ENCODE data around the gene UBE2Z. TPM values are rescaled to one million over a fixed set of nuclear protein-coding genes. Genes with fewer than 3 reads are reported as not detected.
"Not testable (repeated sequence)": the region's sequence is repeated elsewhere in the genome, so short reads cannot be mapped to it uniquely, and the experiment has no call there.

The UBE2Z gene
- total and polyA plus RNA-seq, 2 donors (not counting 3 experiments of a cell fraction or from before 2014, with no cell fraction given) = 104 to 117 TPM

- H3K36me3 ChIP-seq (ENCODE audit: control insufficient read depth in 2 of 2, extremely low read depth in 1 of 2, insufficient read depth in 2 of 2, low read length in 2 of 2); H3K4me2 ChIP-seq (ENCODE audit: insufficient read depth, low read length); BruUV-seq (replicated peaks); dilution Hi-C loops (cut with MboI; ENCODE audit: extremely low pct_ligation_motif_present, low sequenced_read_pairs); H3K27ac ChIP-seq (ENCODE audit: insufficient read depth, low read depth, low read length); H2AFZ ChIP-seq (ENCODE audit: low read depth, low read length); H3K79me2 ChIP-seq (ENCODE audit: control insufficient read depth, insufficient read depth, low read length); POLR2A ChIA-PET; intact Hi-C loops (cut with micrococcal nuclease); H3K9me3 ChIP-seq (replicated peaks; ENCODE audit: control insufficient read depth, insufficient read depth, low read length); H4K20me1 ChIP-seq (replicated peaks; ENCODE audit: control insufficient read depth, extremely low read depth, insufficient read depth, low read length); H3K27me3 ChIP-seq (ENCODE audit: control insufficient read depth in 2 of 2, insufficient read depth in 2 of 2, low read length in 2 of 2); H3K9me1 ChIP-seq (replicated peaks; ENCODE audit: control insufficient read depth, extremely low read depth, insufficient read depth, low read length); DNase-seq (ENCODE audit: low read depth, low spot score); H3K4me3 ChIP-seq (replicated peaks in 1 of 3; ENCODE audit: insufficient read depth in 1 of 3, low read depth in 1 of 3, low read length in 3 of 3); FAIRE-seq; H3K9ac ChIP-seq (replicated peaks; ENCODE audit: extremely low read depth, insufficient read depth, low read length): not testable (repeated sequence)
- H3K4me1 ChIP-seq (ENCODE audit: control insufficient read depth, extremely low read depth, insufficient read depth, low read length) = peaks cover 18% of the 10 kb centered on the region
- CTCF ChIA-PET = interaction anchor here (0.7 to 20.8 kb wide), 6 partner anchors 12 to 236 kb away, joined by 3 to 1186 read pairs (median 5); partner anchors contain the start of gene TTLL6
Observed at GRCh38 chr17:48872409-48872808, 35.8 kb upstream of the UBE2Z start.

- intact Hi-C loops (cut with micrococcal nuclease) (no loop called here), dilution Hi-C loops (cut with MboI; ENCODE audit: extremely low pct_ligation_motif_present, low sequenced_read_pairs) (no loop called here)
- no peaks in the 10 kb centered on the region for H3K9me1 ChIP-seq (replicated peaks; ENCODE audit: control insufficient read depth, extremely low read depth, insufficient read depth, low read length)
- BruUV-seq (replicated peaks) = no TSS peak
- no peak overlapping the region for H3K4me2 ChIP-seq (ENCODE audit: insufficient read depth, low read length)
- no peak overlapping the region for H3K9ac ChIP-seq (replicated peaks; ENCODE audit: extremely low read depth, insufficient read depth, low read length)
- FAIRE-seq = peak; percentile 58
- no peaks in the 10 kb centered on the region for H3K36me3 ChIP-seq (ENCODE audit: control insufficient read depth in 2 of 2, extremely low read depth in 1 of 2, insufficient read depth in 2 of 2, low read length in 2 of 2)
- peak; percentile 19 for DNase-seq (ENCODE audit: low read depth, low spot score)
- H3K27me3 ChIP-seq (ENCODE audit: control insufficient read depth in 2 of 2, insufficient read depth in 2 of 2, low read length in 2 of 2) = no peaks in the 10 kb centered on the region
- no peaks in the 10 kb centered on the region for H3K79me2 ChIP-seq (ENCODE audit: control insufficient read depth, insufficient read depth, low read length)
- TF ChIP-seq MYC (IDR thresholded peaks at IDR 0.05; ENCODE audit: low read depth, low read length) (no peak), EZH2 (IDR thresholded peaks at IDR 0.05; ENCODE audit: borderline replicate concordance, low read depth, low read length, severe bottlenecking) (no peak), CTCF (IDR thresholded peaks at IDR 0.05; ENCODE audit: extremely low read depth in 1 of 2, insufficient read depth in 1 of 2, low read depth in 1 of 2, low read length in 2 of 2) (no peak), GATA2 (IDR thresholded peaks at IDR 0.05; ENCODE audit: insufficient read depth, insufficient read length, low read depth, low read length) (no peak), POLR2AphosphoS5 (IDR thresholded peaks at IDR 0.05; ENCODE audit: insufficient read depth, low read depth, low read length) (no peak), FOS (IDR thresholded peaks at IDR 0.05; ENCODE audit: borderline replicate concordance, insufficient read depth, low read length) (no peak), POLR2A (IDR thresholded peaks at IDR 0.05; ENCODE audit: low read depth, low read length) (no peak), JUN (IDR thresholded peaks at IDR 0.05; ENCODE audit: borderline replicate concordance, insufficient read depth, insufficient read length, low read depth) (no peak), MAX (IDR thresholded peaks at IDR 0.05; ENCODE audit: insufficient read depth, insufficient read length) (no peak)
- ChIA-PET POLR2A (no interaction called here), CTCF (interaction anchor here (1.1 to 20.8 kb wide), 8 partner anchors 11 to 237 kb away, joined by 3 to 1186 read pairs (median 6); partner anchors contain the start of gene TTLL6)
- H4K20me1 ChIP-seq (replicated peaks; ENCODE audit: control insufficient read depth, extremely low read depth, insufficient read depth, low read length) = no peaks in the 10 kb centered on the region
- H3K9me3 ChIP-seq (replicated peaks; ENCODE audit: control insufficient read depth, insufficient read depth, low read length) = no peaks in the 10 kb centered on the region
- H3K4me1 ChIP-seq (ENCODE audit: control insufficient read depth, extremely low read depth, insufficient read depth, low read length) = peaks cover 18% of the 10 kb centered on the region
- H3K4me3 ChIP-seq (replicated peaks in 1 of 3; ENCODE audit: insufficient read depth in 1 of 3, low read depth in 1 of 3, low read length in 3 of 3) = no peak overlapping the region
- H2AFZ ChIP-seq (ENCODE audit: low read depth, low read length) = peak overlapping the region; percentile 12
- H3K27ac ChIP-seq (ENCODE audit: insufficient read depth, low read depth, low read length) = no peak overlapping the region
Observed at GRCh38 chr17:48873209-48873608, 35.0 kb upstream of the UBE2Z start.

Measured in endothelial cell of umbilical vein (primary cell).